ENCODE measurements around the gene NUDT9.

DNA sequence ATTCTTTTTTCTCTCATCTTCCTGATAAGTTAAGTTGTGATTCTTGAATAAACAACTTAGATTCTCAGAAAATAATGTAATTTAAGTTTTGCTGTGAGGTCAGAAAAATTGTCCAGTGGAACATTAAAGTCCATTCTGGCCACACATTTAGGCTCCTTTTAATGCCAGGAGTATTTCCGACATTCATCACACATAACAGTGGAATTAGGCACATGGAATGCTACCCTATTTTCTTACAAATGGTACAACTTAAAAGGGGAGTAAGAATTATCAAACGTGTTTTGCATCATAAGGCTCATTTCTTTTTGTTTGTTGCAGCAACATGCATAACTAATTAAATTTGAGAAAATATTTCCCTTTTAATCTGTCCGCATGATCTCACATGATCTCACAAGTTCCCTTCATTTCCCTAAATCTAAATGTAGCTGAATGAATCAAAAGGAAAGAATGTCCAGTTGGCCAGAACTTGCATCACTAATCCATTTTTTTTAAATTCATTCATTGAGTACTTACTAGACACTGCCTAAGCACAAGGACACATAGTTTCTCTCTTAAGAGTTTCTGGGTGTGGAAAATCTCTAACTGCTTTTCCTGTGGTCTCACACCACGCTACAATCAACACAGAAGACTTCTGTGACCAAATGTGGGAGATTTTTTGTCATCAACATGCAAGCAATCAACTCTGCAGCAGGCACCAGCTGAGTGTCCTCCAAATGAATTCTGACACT lies 84.8 kb downstream of the NUDT9 start:
- TF ChIP-seq, protein P1, sequence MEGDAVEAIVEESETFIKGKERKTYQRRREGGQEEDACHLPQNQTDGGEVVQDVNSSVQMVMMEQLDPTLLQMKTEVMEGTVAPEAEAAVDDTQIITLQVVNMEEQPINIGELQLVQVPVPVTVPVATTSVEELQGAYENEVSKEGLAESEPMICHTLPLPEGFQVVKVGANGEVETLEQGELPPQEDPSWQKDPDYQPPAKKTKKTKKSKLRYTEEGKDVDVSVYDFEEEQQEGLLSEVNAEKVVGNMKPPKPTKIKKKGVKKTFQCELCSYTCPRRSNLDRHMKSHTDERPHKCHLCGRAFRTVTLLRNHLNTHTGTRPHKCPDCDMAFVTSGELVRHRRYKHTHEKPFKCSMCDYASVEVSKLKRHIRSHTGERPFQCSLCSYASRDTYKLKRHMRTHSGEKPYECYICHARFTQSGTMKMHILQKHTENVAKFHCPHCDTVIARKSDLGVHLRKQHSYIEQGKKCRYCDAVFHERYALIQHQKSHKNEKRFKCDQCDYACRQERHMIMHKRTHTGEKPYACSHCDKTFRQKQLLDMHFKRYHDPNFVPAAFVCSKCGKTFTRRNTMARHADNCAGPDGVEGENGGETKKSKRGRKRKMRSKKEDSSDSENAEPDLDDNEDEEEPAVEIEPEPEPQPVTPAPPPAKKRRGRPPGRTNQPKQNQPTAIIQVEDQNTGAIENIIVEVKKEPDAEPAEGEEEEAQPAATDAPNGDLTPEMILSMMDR (conservative IDR thresholded peaks at IDR 0.05): no peak
- TF ChIP-seq ZFX (IDR thresholded peaks at IDR 0.05): no peak

Measured in C4-2B (cell line).